ENCODE measurements around the gene PPM1E. TPM values are rescaled to one million over a fixed set of nuclear protein-coding genes. Genes with fewer than 3 reads are reported as not detected.

The PPM1E gene
- total RNA-seq, 2 experiments from 2014 or later = 0.06 TPM

DNA sequence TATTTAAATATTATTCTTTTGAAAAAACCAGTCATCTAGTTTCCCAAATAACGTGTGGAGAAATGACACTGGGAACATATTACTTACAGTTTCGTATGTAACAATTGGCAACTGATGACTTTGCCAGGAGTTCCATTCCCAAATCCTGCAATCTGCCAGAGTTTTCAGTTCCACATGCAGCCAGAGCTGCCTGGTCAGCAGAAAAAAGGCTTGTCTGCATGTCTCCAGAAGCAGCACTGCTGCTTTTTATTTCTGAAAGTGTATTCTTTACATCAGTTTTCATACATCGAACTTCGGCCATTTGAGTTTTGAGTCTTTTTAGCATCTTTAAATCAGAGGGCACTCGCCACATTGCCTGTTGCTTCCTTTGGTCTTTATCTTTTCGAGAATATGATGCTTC, 272.7 kb downstream of the PPM1E start:
- H3K9me3 Mint-ChIP-seq = no peaks in the 10 kb centered on the region
- no peak overlapping the region for H3K27ac Mint-ChIP-seq
- no peak for DNase-seq
- peaks cover 8% of the 10 kb centered on the region for H3K36me3 Mint-ChIP-seq
- no peak overlapping the region for H3K4me3 Mint-ChIP-seq
- H3K4me1 Mint-ChIP-seq = peaks cover 7% of the 10 kb centered on the region
- H3K27me3 Mint-ChIP-seq = no peaks in the 10 kb centered on the region

DNA sequence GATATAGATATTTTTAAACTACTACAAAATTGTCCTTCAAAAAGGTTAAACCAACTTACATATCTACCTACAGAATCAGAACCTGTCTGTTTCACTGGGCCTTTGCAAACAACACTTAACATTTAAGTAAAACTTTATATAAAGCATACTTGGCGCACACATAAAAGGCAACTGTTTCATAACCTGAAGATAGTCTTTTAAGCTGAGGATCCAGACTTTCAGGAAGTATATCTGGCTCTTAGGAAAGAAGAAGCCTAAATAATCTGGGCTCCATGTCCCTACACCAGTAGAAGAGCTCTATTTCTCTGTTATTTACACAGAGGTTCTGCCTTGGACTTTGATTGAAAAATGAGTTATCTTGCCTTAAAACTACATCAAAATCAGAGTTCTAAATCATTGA, 275.2 kb downstream of the PPM1E start:
- DNase-seq = no peak
- H3K36me3 Mint-ChIP-seq = peaks cover 11% of the 10 kb centered on the region
- H3K4me1 Mint-ChIP-seq = peaks cover 7% of the 10 kb centered on the region
- H3K4me3 Mint-ChIP-seq = no peak overlapping the region
- no peak overlapping the region for H3K27ac Mint-ChIP-seq
- H3K27me3 Mint-ChIP-seq = no peaks in the 10 kb centered on the region
- H3K9me3 Mint-ChIP-seq = no peaks in the 10 kb centered on the region

Other genes with a start within 250 kb of the PPM1E start
- gene MTMR4, start 241.2 kb upstream of the PPM1E start, total RNA-seq = 10 to 100 TPM; 72.2 to 75.6 TPM
- gene TEX14, start 63.8 kb upstream of the PPM1E start, total RNA-seq = under 1 TPM; 0.10 to 0.14 TPM
- 10 to 100 TPM; 77.3 to 86.7 TPM for gene RAD51C, start 63.3 kb upstream of the PPM1E start, total RNA-seq